ENCODE data around the gene CCDC102A.
"Not testable (repeated sequence)": the region's sequence is repeated elsewhere in the genome, so short reads cannot be mapped to it uniquely, and the experiment has no call there.

CCDC102A gene

GRCh38 chr16:57505169-57505568, 31.2 kb downstream of the CCDC102A start:
- DNase-seq (ENCODE audit: extremely low read depth, low read depth) = no peak
- TF ChIP-seq CTCF (IDR thresholded peaks at IDR 0.05; ENCODE audit: low read depth, low read length) = no peak

GRCh38 chr16:57504491-57504890, 31.9 kb downstream of the CCDC102A start:
- no peak for TF ChIP-seq CTCF (IDR thresholded peaks at IDR 0.05; ENCODE audit: low read depth, low read length)
- DNase-seq (ENCODE audit: extremely low read depth, low read depth) = no peak

GRCh38 chr16:57504001-57504400, 32.4 kb downstream of the CCDC102A start:
- TF ChIP-seq CTCF (IDR thresholded peaks at IDR 0.05; ENCODE audit: low read depth, low read length) = no peak
- DNase-seq (ENCODE audit: extremely low read depth, low read depth) = no peak

GRCh38 chr16:57503366-57503765, 33.0 kb downstream of the CCDC102A start:
- no peak for TF ChIP-seq CTCF (IDR thresholded peaks at IDR 0.05; ENCODE audit: low read depth, low read length)
- no peak for DNase-seq (ENCODE audit: extremely low read depth, low read depth)

GRCh38 chr16:57502048-57502775, 34.2 kb downstream of the CCDC102A start:
- no peak for DNase-seq (ENCODE audit: extremely low read depth, low read depth)
- TF ChIP-seq CTCF (IDR thresholded peaks at IDR 0.05; ENCODE audit: low read depth, low read length) = no peak

- no peak for DNase-seq (ENCODE audit: extremely low read depth, low read depth)
- TF ChIP-seq CTCF (IDR thresholded peaks at IDR 0.05; ENCODE audit: low read depth, low read length) = no peak
Measured at GRCh38 chr16:57501492-57501891, 34.9 kb downstream of the CCDC102A start.

- DNase-seq (ENCODE audit: extremely low read depth, low read depth) = no peak
- no peak for TF ChIP-seq CTCF (IDR thresholded peaks at IDR 0.05; ENCODE audit: low read depth, low read length)
Measured at GRCh38 chr16:57500578-57501111, 35.7 kb downstream of the CCDC102A start.

- DNase-seq (ENCODE audit: extremely low read depth, low read depth) = not testable (repeated sequence)
Measured at GRCh38 chr16:57499941-57500340, 36.4 kb downstream of the CCDC102A start.

Measured in AG09319 (cell line).